ENCODE data around the gene DNAAF8. TPM values are rescaled to one million over a fixed set of nuclear protein-coding genes. Genes with fewer than 3 reads are reported as not detected.
A peak's percentile ranks its signal among the peaks of the same experiment; 100 is the strongest.

DNAAF8 gene
- 1 to 10 TPM in 2 of 4 donors, under 1 TPM in 2; 0.31 to 1.1 (median 0.87) TPM for total RNA-seq

GRCh38 chr16:4734063-4734729 is at the start of gene DNAAF8, which contains the start of gene ANKS3:
Gene DNAAF8, plus strand, starts transcription at chr16:4734537. Its CDS starts 1,978 bp downstream, at chr16:4736515.
Gene ANKS3, minus strand, starts transcription at chr16:4734271. Its CDS starts 4,122 bp downstream, at chr16:4730149.
- DNase-seq (ENCODE audit: low spot score) (peak; percentile 87), ATAC-seq (ENCODE audit: low FRiP score) (peak; percentile 99)
- no peak for TF ChIP-seq CTCF (IDR thresholded peaks at IDR 0.05)

DNA sequence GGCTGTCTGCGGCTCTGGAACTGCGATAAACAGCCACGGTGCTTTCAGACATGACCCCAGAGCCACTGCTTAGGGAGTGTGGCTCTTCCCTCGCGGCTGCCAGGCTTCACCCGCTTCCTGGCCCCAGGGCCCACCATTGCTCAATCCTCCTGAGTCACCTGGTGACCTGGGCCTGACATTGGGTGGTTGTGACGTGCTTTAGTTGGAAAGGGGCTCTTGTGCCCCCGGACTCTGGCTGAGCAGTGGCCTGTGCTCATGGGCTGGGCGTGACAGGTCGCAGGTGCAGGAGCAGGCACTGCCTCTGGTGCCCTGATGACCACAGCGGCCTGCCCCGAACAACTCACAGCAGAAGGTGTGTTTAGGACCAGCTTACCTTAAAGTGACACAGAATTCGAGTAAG is 49.6 kb upstream of the DNAAF8 start:
- no peak for DNase-seq (ENCODE audit: low spot score)
- TF ChIP-seq CTCF (IDR thresholded peaks at IDR 0.05) = no peak
- ATAC-seq (ENCODE audit: low FRiP score) = no peak

GRCh38 chr16:4685292-4685691 is 49.0 kb upstream of the DNAAF8 start:
- DNase-seq (ENCODE audit: low spot score) (no peak), ATAC-seq (ENCODE audit: low FRiP score) (no peak)
- TF ChIP-seq CTCF (IDR thresholded peaks at IDR 0.05) = no peak

DNA sequence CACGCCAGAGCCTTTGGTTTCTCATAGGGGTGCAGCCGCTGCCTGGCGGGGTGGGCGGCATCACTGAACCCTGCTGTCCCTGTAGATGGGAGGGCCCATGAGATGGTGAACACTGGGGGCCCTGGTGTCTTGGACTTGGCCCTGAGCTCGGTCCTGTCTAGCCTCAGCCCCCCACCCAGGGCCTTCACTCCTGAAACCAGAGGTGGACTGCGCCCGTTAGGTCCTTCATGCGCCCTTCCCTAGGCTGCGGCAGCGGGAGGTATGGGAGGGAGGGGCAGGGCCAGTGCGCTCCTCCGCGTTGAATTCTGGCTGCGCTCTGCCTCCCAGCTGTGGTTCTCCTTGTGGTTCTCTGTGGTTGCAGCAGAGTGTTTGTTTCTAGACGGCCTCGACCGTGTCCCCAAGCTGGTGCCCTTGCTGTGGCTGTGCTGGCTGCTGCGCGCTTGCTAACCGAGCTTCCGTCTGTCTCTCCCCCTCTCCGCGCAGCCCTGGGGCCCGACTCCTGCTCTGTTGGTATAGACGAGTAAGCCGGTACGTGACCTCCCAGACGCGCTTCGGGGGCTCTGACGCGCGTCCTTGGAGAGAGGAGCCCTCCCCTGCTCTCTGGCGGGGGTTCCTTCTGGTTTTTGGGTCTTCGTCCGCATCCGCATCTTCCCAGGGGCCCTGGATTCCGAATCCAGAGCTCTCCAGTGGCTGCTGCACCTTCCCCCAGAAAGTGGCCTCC is 48.4 kb upstream of the DNAAF8 start:
- no peak for DNase-seq (ENCODE audit: low spot score)
- no peak for ATAC-seq (ENCODE audit: low FRiP score)
- TF ChIP-seq CTCF (IDR thresholded peaks at IDR 0.05) = no peak

DNA sequence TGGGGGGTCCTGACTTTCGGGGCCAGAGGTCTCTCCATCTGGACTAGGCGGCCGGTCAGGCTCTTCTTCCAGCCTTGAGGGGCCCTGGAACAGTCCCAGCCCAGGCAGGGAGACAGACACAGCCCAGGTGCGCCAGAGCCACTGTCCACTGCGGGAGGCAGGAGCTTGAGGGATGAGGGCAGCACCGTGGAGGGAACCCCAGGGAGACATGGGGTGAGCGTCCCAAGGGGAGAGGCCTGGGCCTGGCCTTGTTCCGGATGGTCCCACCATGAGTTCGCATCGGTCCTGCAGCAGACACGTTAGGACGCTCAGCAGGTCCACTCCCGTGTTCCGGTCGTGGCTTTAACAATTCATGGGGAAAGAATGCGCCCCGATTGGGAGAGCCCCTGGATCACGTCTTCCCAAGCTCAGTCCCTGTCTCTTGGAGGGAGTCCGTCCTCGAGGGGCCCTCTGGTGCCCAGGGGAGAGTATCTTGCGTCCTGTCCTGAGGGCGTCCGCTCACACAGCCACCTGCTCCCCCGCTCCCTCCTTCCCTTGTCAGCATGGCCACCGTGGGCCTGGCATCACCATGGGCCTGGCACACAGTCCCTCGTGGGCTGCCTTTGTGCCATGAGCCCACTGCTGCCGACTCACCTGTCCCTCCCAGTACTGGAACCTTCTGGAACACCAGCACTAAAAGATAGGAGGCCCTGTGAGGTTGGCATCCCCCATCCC is 47.7 kb upstream of the DNAAF8 start:
- ATAC-seq (ENCODE audit: low FRiP score) (no peak), DNase-seq (ENCODE audit: low spot score) (no peak)
- TF ChIP-seq CTCF (IDR thresholded peaks at IDR 0.05) = no peak

GRCh38 chr16:4687416-4687815 is 46.9 kb upstream of the DNAAF8 start:
- no peak for TF ChIP-seq CTCF (IDR thresholded peaks at IDR 0.05)
- ATAC-seq (ENCODE audit: low FRiP score) (no peak), DNase-seq (ENCODE audit: low spot score) (no peak)

Measured in omental fat pad (tissue), 4 donors.